ENCODE results near the gene SH3YL1. TPM values are rescaled to one million over a fixed set of nuclear protein-coding genes. Genes with fewer than 3 reads are reported as not detected.

SH3YL1 gene
- total and polyA plus RNA-seq, 2 of the 4 experiments (the other 2 are of a cell fraction): 18.1 to 21.2 TPM

DNA sequence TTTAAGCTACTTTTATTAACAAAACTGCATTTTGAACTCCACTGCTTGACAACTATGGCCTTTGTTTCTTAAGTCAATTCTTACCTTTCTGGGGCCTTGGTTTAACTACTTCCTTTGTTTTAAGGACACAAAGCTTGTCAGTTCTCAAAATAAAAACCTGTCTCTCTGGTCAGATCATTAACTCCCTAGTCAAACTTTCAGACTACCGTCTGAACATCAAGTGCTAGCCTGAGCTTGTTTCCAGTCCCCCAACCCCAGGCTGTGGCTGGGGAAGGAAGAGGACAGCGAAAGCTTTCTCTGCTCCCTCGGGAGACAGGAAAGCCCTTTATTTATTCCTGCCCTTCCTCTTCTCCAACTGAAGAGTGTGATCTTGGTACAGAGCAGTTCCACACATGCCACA, 1.7 kb downstream of the SH3YL1 start:
- no peak overlapping the region for H3K4me2 ChIP-seq (ENCODE audit: low read depth, low read length)
- no peak overlapping the region for H3K9ac ChIP-seq (ENCODE audit: low read depth, low read length)
- no peaks in the 10 kb centered on the region for H3K9me3 ChIP-seq (ENCODE audit: control insufficient read depth, insufficient read depth, low read length)
- H3K27ac ChIP-seq (ENCODE audit: insufficient read depth, low read length): no peak overlapping the region
- H2BK15ac ChIP-seq (ENCODE audit: low read depth, low read length): no peak overlapping the region
- no TSS peak for BruUV-seq (replicated peaks)
- ATAC-seq (ENCODE audit: low read depth) (no peak), DNase-seq (no peak)
- intact Hi-C loops (cut with micrococcal nuclease) (loop anchor here (5.0 kb wide), 1 partner anchor 415 kb away; the partner anchor contains the start of gene TMEM18), dilution Hi-C loops (cut with HindIII; ENCODE audit: low sequenced_read_pairs, unreplicated experiment) (no loop called here), in situ Hi-C loops (cut with MboI; ENCODE audit: low sequenced_read_pairs) (no loop called here)
- peaks cover 12% of the 10 kb centered on the region for H3K4me1 ChIP-seq (ENCODE audit: control insufficient read depth, insufficient read depth, low read length)
- no peaks in the 10 kb centered on the region; the same call in 1 of the 2 replicates for H3K36me3 ChIP-seq (ENCODE audit: control insufficient read depth, insufficient read depth, low read length)
- H2BK5ac ChIP-seq (ENCODE audit: low read depth, low read length, poor library complexity, severe bottlenecking): no peak overlapping the region
- H3K14ac ChIP-seq (replicated peaks; ENCODE audit: low read depth, low read length): no peak overlapping the region
- TF ChIP-seq RAD21 (IDR thresholded peaks at IDR 0.05; ENCODE audit: low read length): no peak
- no peak for TF ChIP-seq MXI1 (IDR thresholded peaks at IDR 0.05; ENCODE audit: borderline replicate concordance, low read depth, low read length)
- TF ChIP-seq MAFK (IDR thresholded peaks at IDR 0.05; ENCODE audit: low read depth, low read length): no peak
- no peak for TF ChIP-seq RCOR1 (IDR thresholded peaks at IDR 0.05; ENCODE audit: insufficient replicate concordance, low read length)
- TF ChIP-seq BHLHE40 (IDR thresholded peaks at IDR 0.05; ENCODE audit: low read depth, low read length): no peak
- TF ChIP-seq SMC3 (IDR thresholded peaks at IDR 0.05; ENCODE audit: low read depth, low read length): no peak
- TF ChIP-seq, protein P1, sequence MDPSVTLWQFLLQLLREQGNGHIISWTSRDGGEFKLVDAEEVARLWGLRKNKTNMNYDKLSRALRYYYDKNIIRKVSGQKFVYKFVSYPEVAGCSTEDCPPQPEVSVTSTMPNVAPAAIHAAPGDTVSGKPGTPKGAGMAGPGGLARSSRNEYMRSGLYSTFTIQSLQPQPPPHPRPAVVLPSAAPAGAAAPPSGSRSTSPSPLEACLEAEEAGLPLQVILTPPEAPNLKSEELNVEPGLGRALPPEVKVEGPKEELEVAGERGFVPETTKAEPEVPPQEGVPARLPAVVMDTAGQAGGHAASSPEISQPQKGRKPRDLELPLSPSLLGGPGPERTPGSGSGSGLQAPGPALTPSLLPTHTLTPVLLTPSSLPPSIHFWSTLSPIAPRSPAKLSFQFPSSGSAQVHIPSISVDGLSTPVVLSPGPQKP (IDR thresholded peaks at IDR 0.05; ENCODE audit: borderline replicate concordance, low read depth, low read length): no peak
- no peak for TF ChIP-seq CEBPB (IDR thresholded peaks at IDR 0.05; ENCODE audit: low read depth, low read length)
- no peak for TF ChIP-seq RFX5 (IDR thresholded peaks at IDR 0.05; ENCODE audit: low read depth, low read length)
- TF ChIP-seq NFE2L2 (IDR thresholded peaks at IDR 0.05; ENCODE audit: low read depth, low read length): no peak
- TF ChIP-seq FOS (IDR thresholded peaks at IDR 0.05; ENCODE audit: low read depth, low read length): no peak
- TF ChIP-seq MAZ (IDR thresholded peaks at IDR 0.05; ENCODE audit: borderline replicate concordance, low read depth, low read length): no peak
- no peak for TF ChIP-seq POLR2A (IDR thresholded peaks at IDR 0.05; ENCODE audit: low read depth, low read length)
- TF ChIP-seq, protein P2, sequence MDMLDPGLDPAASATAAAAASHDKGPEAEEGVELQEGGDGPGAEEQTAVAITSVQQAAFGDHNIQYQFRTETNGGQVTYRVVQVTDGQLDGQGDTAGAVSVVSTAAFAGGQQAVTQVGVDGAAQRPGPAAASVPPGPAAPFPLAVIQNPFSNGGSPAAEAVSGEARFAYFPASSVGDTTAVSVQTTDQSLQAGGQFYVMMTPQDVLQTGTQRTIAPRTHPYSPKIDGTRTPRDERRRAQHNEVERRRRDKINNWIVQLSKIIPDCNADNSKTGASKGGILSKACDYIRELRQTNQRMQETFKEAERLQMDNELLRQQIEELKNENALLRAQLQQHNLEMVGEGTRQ (IDR thresholded peaks at IDR 0.05; ENCODE audit: low read depth, low read length): no peak
- no peak overlapping the region for H4K91ac ChIP-seq (ENCODE audit: insufficient read depth, low read depth, low read length)
- H2BK20ac ChIP-seq (ENCODE audit: low read depth, low read length): no peak overlapping the region
- no peak overlapping the region for H2AK5ac ChIP-seq (ENCODE audit: low read depth, low read length)
- no peaks in the 10 kb centered on the region for H3K27me3 ChIP-seq (ENCODE audit: control insufficient read depth, insufficient read depth, low read length)
- no peak overlapping the region for H4K5ac ChIP-seq (ENCODE audit: low read depth, low read length)
- no peak overlapping the region for H2AK9ac ChIP-seq (replicated peaks; ENCODE audit: low read depth, low read length, poor library complexity)
- POLR2A ChIA-PET (ENCODE audit: unreplicated experiment): no interaction called here
- no peak overlapping the region for H3K56ac ChIP-seq (ENCODE audit: extremely low read depth, insufficient read depth, low read length)
- no CpG with 5 or more reads among the region's 3 CpGs for WGBS, 2 experiments (ENCODE audit: extremely low coverage in 2 of 2, insufficient read length in 1 of 2)
- no peak overlapping the region for H3K4me3 ChIP-seq (ENCODE audit: insufficient read depth, low read depth, low read length)
- no peak overlapping the region for H2BK120ac ChIP-seq (ENCODE audit: low read depth, low read length)
- no peak overlapping the region for H2AFZ ChIP-seq (replicated peaks; ENCODE audit: low read length, poor library complexity)
- CTCF ChIA-PET: interaction anchor here (0.6 to 1.0 kb wide), 2 partner anchors 12 to 89 kb away, joined by 3 to 7 read pairs; no protein-coding TSS in a partner anchor
- H3K18ac ChIP-seq (ENCODE audit: low read depth, low read length): no peak overlapping the region
- H3K9me1 ChIP-seq (ENCODE audit: insufficient read depth, low read length): peaks cover 3% of the 10 kb centered on the region
- H3K4ac ChIP-seq (ENCODE audit: low read depth, low read length): no peak overlapping the region
- H3K79me1 ChIP-seq (ENCODE audit: low read depth in 1 of 2, low read length in 2 of 2): peaks cover 15 to 31% of the 10 kb centered on the region in 2 experiments
- no peak overlapping the region for H4K8ac ChIP-seq (ENCODE audit: low read depth in 2 of 2, low read length in 2 of 2)
- no peak overlapping the region for H3K23ac ChIP-seq (ENCODE audit: low read depth, low read length)
- H4K20me1 ChIP-seq (ENCODE audit: insufficient read depth, low read length): peaks cover 8% of the 10 kb centered on the region; the same call in 1 of the 2 replicates

Measured in IMR-90 (cell line).